ENCODE data around the gene CXCR6.

CXCR6 gene

DNA sequence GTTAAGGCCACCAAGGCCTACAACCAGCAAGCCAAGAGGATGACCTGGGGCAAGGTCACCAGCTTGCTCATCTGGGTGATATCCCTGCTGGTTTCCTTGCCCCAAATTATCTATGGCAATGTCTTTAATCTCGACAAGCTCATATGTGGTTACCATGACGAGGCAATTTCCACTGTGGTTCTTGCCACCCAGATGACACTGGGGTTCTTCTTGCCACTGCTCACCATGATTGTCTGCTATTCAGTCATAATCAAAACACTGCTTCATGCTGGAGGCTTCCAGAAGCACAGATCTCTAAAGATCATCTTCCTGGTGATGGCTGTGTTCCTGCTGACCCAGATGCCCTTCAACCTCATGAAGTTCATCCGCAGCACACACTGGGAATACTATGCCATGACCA lies 3.6 kb downstream of the CXCR6 start:
- Histone ChIP-seq H3K27me3 (ENCODE audit: insufficient read depth, low read length) (no peaks in the 10 kb centered on the region), H3K36me3 (ENCODE audit: insufficient read depth, low read length) (peaks cover 53% of the 10 kb centered on the region), H3K9me3 (ENCODE audit: low read length) (no peaks in the 10 kb centered on the region), H3K4me3 (ENCODE audit: low read length) (no peak overlapping the region), H2AFZ (ENCODE audit: low read depth, low read length) (no peak overlapping the region), H3K4me1 (ENCODE audit: insufficient read depth, low read length) (no peaks in the 10 kb centered on the region)

DNA sequence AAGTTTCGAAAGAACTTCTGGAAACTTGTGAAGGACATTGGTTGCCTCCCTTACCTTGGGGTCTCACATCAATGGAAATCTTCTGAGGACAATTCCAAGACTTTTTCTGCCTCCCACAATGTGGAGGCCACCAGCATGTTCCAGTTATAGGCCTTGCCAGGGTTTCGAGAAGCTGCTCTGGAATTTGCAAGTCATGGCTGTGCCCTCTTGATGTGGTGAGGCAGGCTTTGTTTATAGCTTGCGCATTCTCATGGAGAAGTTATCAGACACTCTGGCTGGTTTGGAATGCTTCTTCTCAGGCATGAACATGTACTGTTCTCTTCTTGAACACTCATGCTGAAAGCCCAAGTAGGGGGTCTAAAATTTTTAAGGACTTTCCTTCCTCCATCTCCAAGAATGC lies 4.1 kb downstream of the CXCR6 start:
- no peak overlapping the region for H3K4me3 ChIP-seq (ENCODE audit: low read length)
- H3K36me3 ChIP-seq (ENCODE audit: insufficient read depth, low read length): peaks cover 58% of the 10 kb centered on the region
- H3K9me3 ChIP-seq (ENCODE audit: low read length): no peaks in the 10 kb centered on the region
- H3K27me3 ChIP-seq (ENCODE audit: insufficient read depth, low read length): no peaks in the 10 kb centered on the region
- no peaks in the 10 kb centered on the region for H3K4me1 ChIP-seq (ENCODE audit: insufficient read depth, low read length)
- H2AFZ ChIP-seq (ENCODE audit: low read depth, low read length): no peak overlapping the region

DNA sequence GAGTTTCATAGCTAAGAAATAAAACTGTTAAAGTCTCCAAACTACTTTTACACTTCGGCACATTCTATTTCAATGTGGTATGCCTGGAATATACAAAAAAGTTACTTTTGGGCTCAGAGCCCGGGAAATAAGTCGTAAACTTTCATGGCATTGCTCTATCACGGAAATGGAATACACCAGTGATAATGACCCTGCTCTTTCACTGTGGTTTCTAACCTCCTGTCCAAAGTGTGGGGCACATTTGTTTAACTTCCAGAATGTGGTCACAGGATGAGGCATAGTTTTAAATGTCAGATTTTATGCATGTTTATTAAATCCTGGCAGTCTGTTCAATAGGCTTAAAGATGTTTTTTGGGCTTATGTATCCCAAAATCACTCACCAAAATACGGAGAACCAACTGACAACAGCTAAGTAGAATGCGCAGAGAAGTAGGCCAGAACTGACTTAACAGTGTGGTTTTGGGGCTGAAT lies 5.1 kb downstream of the CXCR6 start:
- no peaks in the 10 kb centered on the region for H3K9me3 ChIP-seq (ENCODE audit: low read length)
- H3K36me3 ChIP-seq (ENCODE audit: insufficient read depth, low read length): peaks cover 67% of the 10 kb centered on the region
- H2AFZ ChIP-seq (ENCODE audit: low read depth, low read length): no peak overlapping the region
- no peaks in the 10 kb centered on the region for H3K27me3 ChIP-seq (ENCODE audit: insufficient read depth, low read length)
- no peaks in the 10 kb centered on the region for H3K4me1 ChIP-seq (ENCODE audit: insufficient read depth, low read length)
- no peak overlapping the region for H3K4me3 ChIP-seq (ENCODE audit: low read length)

DNA sequence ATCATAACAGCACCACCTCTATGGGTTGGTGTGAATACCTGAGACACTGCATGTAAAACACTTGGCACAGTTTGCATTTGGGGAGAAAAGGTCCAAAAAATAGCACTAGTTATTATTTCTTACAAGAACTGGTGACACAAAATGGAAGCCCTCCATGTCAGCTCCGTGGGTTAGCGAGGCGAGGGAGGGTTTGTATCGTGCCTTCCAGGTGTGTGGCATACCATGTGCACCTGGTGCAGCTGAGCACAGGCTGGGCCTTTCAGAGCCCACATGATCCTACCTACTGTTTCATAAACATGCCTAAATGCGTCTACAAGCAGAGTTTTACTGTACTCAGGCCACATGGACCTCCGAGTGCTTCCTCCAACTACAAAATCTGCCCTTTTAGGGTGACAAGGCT lies 5.6 kb downstream of the CXCR6 start:
- Histone ChIP-seq H3K4me3 (ENCODE audit: low read length) (no peak overlapping the region), H3K9me3 (ENCODE audit: low read length) (no peaks in the 10 kb centered on the region), H2AFZ (ENCODE audit: low read depth, low read length) (no peak overlapping the region), H3K27me3 (ENCODE audit: insufficient read depth, low read length) (no peaks in the 10 kb centered on the region), H3K4me1 (ENCODE audit: insufficient read depth, low read length) (no peaks in the 10 kb centered on the region), H3K36me3 (ENCODE audit: insufficient read depth, low read length) (peaks cover 73% of the 10 kb centered on the region)

DNA sequence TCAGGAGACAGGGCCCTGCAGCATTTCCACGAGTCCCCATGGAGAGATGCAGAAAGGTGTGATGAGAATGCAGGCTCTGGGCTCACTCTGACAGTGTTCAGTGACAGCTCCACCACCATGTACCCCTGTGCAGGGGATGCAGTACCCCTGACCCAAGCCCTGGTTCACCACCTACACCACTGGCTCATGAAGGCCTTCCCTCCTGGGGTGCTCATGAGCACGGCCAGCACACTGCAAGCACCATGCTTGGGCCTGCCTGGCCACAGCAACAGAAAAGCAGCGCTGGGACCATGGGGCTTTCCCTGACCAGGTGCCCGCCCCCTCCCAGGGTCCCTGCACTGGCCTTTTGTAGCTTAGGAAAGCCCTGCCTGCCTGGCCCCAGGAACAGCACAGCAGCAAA lies 6.2 kb downstream of the CXCR6 start:
- H3K9me3 ChIP-seq (ENCODE audit: low read length): no peaks in the 10 kb centered on the region
- H3K27me3 ChIP-seq (ENCODE audit: insufficient read depth, low read length): no peaks in the 10 kb centered on the region
- peaks cover 78% of the 10 kb centered on the region for H3K36me3 ChIP-seq (ENCODE audit: insufficient read depth, low read length)

DNA sequence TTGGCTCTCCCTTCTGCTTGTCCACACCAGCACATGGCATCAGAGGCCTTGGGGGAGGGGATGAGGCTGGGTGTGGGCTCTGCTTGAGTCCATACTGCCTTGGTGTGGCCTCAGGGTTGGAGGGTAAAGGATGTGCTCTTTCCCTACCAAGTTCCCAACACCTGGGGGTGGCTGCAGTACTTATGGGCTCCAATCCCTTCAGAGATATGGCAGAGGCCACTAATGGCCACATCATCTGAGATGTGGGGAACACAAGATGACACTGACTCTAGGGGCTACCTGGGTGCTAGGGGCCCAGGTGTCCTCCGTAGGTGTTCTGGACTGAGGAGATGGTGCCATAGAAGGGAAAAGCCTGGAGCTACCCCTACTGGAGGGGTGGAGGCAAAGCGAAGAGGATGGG lies 6.9 kb downstream of the CXCR6 start:
- Histone ChIP-seq H3K4me1 (ENCODE audit: insufficient read depth, low read length) (no peaks in the 10 kb centered on the region), H3K36me3 (ENCODE audit: insufficient read depth, low read length) (peaks cover 84% of the 10 kb centered on the region), H3K4me3 (ENCODE audit: low read length) (no peak overlapping the region), H2AFZ (ENCODE audit: low read depth, low read length) (no peak overlapping the region), H3K27me3 (ENCODE audit: insufficient read depth, low read length) (no peaks in the 10 kb centered on the region), H3K9me3 (ENCODE audit: low read length) (no peaks in the 10 kb centered on the region)

More for the DNA sequence above, 6.2 kb downstream of the CXCR6 start:
- Histone ChIP-seq H3K4me3 (ENCODE audit: low read length) (no peak overlapping the region), H2AFZ (ENCODE audit: low read depth, low read length) (no peak overlapping the region), H3K4me1 (ENCODE audit: insufficient read depth, low read length) (no peaks in the 10 kb centered on the region)

DNA sequence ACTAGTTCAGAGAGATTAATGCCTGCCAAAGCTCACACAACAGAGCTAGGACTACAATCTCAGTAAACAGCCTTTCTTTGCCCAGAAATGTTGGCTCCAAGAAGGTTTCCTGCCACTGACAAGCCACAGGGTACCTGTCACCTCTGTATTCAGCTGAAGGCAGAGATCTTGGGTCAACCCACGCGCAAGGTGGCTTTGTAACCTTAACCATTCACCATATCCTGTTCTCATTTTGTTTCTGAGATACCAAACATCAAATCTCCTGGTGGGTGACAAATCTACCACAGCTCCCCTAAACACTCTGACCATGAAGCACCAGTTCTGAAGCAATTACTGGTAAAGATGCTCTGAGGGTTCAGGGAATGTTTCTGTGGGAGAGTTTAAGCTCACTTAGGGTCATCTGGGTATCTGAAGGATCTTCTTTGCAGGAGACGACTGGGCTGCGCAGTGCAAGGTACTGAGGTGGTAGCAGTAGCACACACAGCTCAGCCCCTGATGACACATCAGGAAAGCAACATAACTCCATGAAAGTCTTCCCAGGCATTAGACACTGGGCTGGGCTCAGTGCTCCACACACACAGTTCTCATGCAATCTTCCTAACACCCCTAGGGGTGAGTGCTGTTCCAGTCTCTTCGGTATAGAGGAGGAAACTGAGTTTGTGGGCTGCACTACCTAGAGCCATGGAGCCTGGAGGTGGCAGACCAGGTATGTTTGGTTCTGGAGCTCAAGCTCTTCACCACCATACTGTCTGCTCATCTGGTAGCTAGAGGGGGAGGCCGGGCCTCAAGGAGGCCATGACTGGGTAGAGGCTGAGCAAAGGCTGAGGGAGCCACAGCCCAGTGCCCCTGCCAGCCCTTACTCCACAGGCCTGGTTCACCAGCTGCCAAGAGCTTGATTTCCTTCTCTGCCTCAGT lies 7.7 kb downstream of the CXCR6 start:
- H2AFZ ChIP-seq (ENCODE audit: low read depth, low read length): no peak overlapping the region
- H3K36me3 ChIP-seq (ENCODE audit: insufficient read depth, low read length): peaks cover 86% of the 10 kb centered on the region
- no peaks in the 10 kb centered on the region for H3K9me3 ChIP-seq (ENCODE audit: low read length)
- H3K4me3 ChIP-seq (ENCODE audit: low read length): no peak overlapping the region
- no peaks in the 10 kb centered on the region for H3K27me3 ChIP-seq (ENCODE audit: insufficient read depth, low read length)
- no peaks in the 10 kb centered on the region for H3K4me1 ChIP-seq (ENCODE audit: insufficient read depth, low read length)

DNA sequence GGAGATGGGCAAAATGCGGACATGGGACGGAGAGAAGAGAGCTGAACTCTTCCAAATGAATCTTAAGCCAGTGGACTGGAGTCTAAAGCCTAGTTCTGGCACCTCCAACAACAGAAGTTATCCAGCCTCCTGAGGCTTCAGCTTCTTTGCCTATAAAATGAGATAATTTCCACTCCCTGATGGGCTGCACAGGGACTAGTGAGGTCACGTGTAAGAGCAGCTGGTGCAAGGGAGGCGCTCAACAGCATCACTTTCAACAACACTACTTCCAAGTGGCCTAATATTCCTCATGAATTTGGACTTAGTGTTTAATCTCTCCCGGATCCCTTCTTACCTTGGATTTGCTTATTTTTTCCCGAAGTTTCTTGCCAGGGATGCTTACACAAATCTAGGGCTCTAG lies 8.7 kb downstream of the CXCR6 start:
- Histone ChIP-seq H3K27me3 (ENCODE audit: insufficient read depth, low read length) (no peaks in the 10 kb centered on the region), H2AFZ (ENCODE audit: low read depth, low read length) (no peak overlapping the region), H3K9me3 (ENCODE audit: low read length) (no peaks in the 10 kb centered on the region), H3K36me3 (ENCODE audit: insufficient read depth, low read length) (peaks cover 87% of the 10 kb centered on the region), H3K4me1 (ENCODE audit: insufficient read depth, low read length) (no peaks in the 10 kb centered on the region), H3K4me3 (ENCODE audit: low read length) (no peak overlapping the region)

DNA sequence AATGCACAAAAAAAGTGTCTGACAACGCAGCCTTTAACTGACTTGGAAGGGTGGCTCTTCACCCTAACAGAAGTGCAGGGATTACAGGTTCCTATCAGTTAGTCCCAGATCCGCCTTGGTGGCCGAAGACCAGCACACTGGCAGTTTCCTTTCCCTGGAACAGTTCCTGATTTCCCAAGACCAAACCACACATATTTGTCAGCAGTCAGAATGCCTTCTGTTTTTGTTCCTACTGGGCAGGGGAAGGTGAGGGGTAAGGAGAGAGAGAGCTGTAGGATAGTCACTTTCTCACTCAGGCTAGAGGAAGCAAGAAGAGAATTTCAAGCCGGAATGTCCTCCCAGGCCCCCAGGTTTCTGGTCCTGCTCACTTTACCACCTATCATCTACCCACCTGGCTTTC lies 9.2 kb downstream of the CXCR6 start:
- H3K36me3 ChIP-seq (ENCODE audit: insufficient read depth, low read length): peaks cover 87% of the 10 kb centered on the region
- H3K4me1 ChIP-seq (ENCODE audit: insufficient read depth, low read length): no peaks in the 10 kb centered on the region
- H2AFZ ChIP-seq (ENCODE audit: low read depth, low read length): no peak overlapping the region
- H3K9me3 ChIP-seq (ENCODE audit: low read length): no peaks in the 10 kb centered on the region
- H3K4me3 ChIP-seq (ENCODE audit: low read length): no peak overlapping the region
- no peaks in the 10 kb centered on the region for H3K27me3 ChIP-seq (ENCODE audit: insufficient read depth, low read length)

DNA sequence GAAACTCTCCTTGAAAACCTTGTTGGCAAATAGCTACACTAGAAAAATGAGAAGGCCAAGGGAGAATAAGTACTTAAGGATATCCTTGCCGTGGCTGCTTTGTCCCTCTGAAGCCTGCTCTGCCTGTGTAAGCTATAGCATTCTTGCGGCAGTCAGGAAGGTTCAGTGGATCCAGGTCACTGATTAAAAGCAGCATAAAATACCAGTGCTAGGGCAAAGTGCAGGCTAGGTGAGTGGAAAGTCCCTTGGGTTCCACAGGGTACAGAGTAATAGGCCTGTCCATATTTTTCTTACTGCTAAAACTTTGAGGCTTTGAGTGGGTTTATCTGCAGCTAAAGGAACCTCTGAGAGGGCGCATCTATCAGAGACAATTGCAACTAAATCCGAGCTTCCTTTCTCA lies 10.3 kb downstream of the CXCR6 start:
- no peaks in the 10 kb centered on the region for H3K27me3 ChIP-seq (ENCODE audit: insufficient read depth, low read length)
- H3K4me3 ChIP-seq (ENCODE audit: low read length): no peak overlapping the region
- peaks cover 89% of the 10 kb centered on the region for H3K36me3 ChIP-seq (ENCODE audit: insufficient read depth, low read length)
- H2AFZ ChIP-seq (ENCODE audit: low read depth, low read length): no peak overlapping the region
- H3K4me1 ChIP-seq (ENCODE audit: insufficient read depth, low read length): no peaks in the 10 kb centered on the region
- H3K9me3 ChIP-seq (ENCODE audit: low read length): no peaks in the 10 kb centered on the region

DNA sequence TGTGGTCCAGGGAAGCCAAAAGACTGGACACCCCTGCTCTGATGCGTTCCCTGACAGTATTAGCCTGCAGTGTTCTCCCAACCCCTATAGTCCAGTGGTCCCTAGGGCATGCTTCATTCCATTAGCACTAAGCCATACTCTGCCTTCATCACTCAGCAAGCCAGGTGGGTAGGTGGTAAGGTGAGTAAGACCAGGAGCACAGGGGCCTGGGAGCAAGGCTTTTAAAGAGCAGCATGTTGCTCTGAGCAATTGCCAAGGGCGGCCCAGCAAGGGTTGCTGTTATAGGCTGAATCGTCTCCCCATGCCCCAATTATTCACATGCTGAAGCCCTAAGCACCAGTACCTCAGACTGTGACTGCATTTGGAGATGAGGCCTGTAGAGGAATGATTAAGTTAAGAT lies 11.0 kb downstream of the CXCR6 start:
- H2AFZ ChIP-seq (ENCODE audit: low read depth, low read length): no peak overlapping the region
- H3K27me3 ChIP-seq (ENCODE audit: insufficient read depth, low read length): no peaks in the 10 kb centered on the region
- peaks cover 90% of the 10 kb centered on the region for H3K36me3 ChIP-seq (ENCODE audit: insufficient read depth, low read length)
- H3K9me3 ChIP-seq (ENCODE audit: low read length): no peaks in the 10 kb centered on the region
- H3K4me3 ChIP-seq (ENCODE audit: low read length): no peak overlapping the region
- H3K4me1 ChIP-seq (ENCODE audit: insufficient read depth, low read length): no peaks in the 10 kb centered on the region

DNA sequence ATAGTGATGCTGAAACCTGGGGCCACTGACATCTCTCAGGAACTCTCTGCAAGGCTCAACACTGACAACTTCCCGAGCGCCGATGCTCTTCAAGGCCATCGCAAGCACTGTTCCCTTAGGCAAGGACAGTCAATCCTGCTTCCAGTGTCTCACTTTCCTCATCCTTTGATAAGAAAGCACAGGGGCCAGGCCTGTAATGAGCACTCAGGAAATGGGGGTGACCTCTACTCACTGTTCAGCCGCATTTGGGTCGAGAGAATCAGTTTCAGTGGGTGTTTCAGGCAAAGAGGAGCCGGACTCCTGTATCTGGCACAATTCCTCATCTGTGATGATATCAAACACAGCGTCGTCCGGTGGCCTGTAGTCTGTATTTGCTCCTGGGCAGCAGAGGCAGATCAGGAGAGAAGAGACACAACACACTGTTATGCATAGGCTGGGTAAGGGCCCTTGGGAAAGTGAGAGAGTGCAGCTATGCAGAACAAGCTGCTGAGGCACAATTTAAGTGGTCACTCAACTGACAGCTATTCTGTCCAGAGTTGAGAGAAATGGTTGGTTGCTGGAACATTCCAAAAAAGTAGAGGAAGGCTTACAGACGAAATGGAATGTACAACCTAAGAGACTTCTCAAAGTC lies 11.9 kb downstream of the CXCR6 start:
- no peak overlapping the region for H3K4me3 ChIP-seq (ENCODE audit: low read length)
- no peaks in the 10 kb centered on the region for H3K27me3 ChIP-seq (ENCODE audit: insufficient read depth, low read length)
- no peaks in the 10 kb centered on the region for H3K9me3 ChIP-seq (ENCODE audit: low read length)
- H3K36me3 ChIP-seq (ENCODE audit: insufficient read depth, low read length): peaks cover 89% of the 10 kb centered on the region
- no peak overlapping the region for H2AFZ ChIP-seq (ENCODE audit: low read depth, low read length)
- no peaks in the 10 kb centered on the region for H3K4me1 ChIP-seq (ENCODE audit: insufficient read depth, low read length)

DNA sequence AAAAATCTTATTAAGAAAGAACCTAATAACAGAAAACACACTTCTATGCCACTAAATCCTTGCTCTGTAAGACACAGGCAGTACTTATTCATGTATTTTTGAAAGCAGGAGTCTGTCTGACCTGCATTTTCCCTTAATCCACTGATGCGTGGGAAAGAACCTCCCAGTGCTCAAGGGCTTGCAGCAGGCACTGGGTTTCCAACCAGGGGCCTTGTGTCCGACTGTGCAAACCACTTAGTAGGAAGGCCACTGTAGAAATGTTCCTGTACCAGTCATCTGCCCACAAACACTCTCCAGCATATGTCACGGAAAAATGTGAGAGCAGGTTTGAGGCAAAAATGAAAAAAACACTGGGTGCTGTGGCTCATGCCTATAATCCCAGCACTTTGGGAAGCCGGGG lies 12.4 kb downstream of the CXCR6 start:
- no peaks in the 10 kb centered on the region for H3K9me3 ChIP-seq (ENCODE audit: low read length)
- H3K36me3 ChIP-seq (ENCODE audit: insufficient read depth, low read length): peaks cover 90% of the 10 kb centered on the region
- no peaks in the 10 kb centered on the region for H3K27me3 ChIP-seq (ENCODE audit: insufficient read depth, low read length)
- no peak overlapping the region for H3K4me3 ChIP-seq (ENCODE audit: low read length)
- no peaks in the 10 kb centered on the region for H3K4me1 ChIP-seq (ENCODE audit: insufficient read depth, low read length)
- no peak overlapping the region for H2AFZ ChIP-seq (ENCODE audit: low read depth, low read length)
